Activated CD8-positive, alpha-beta T cell treated with anti-CD3 and anti-CD28 coated beads, Interleukin-2, amount 10 ng/mL, durations not matched to agents 7 days and 5 days (primary cell): ENCODE measurements around the gene FAM193A. TPM values are rescaled to one million over a fixed set of nuclear protein-coding genes. Genes with fewer than 3 reads are reported as not detected.
A peak's percentile ranks its signal among the peaks of the same experiment; 100 is the strongest.

Source experiments
- ATAC-seq: fragments of 150-1000 bp; cut with Tn5 transposase; one replicate; pipeline ENCODE4 v1.10.0; 2021; ENCODE audit warnings: moderate library complexity
- CTCF ChIA-PET: fragments of 350-600 bp; sonication (Branson Sonifier 250); formaldehyde crosslinking; loops from one replicate; lab custom pipeline; 2021; ENCODE audit warnings: antibody characterized with exemption; lab: Charles Lee
- POLR2A ChIA-PET: fragments of 350-600 bp; sonication (Branson Sonifier 250); formaldehyde crosslinking; loops from one replicate; lab custom pipeline; 2021; ENCODE audit warnings: antibody characterized with exemption; lab: Charles Lee
- DNase-seq: peaks from one replicate; pipeline ENCODE4 v3.0.0-alpha.2; 2020
- H3K27ac Mint-ChIP-seq: one replicate; pipeline ENCODE4 v1.8.0; 2021; ENCODE audit warnings: mild to moderate bottlenecking, mixed read lengths
- H3K27me3 Mint-ChIP-seq: one replicate; pipeline ENCODE4 v1.8.0; 2021; ENCODE audit warnings: low read depth, mixed read lengths
- H3K36me3 Mint-ChIP-seq: one replicate; pipeline ENCODE4 v1.8.0; 2021; ENCODE audit warnings: low read depth, mixed read lengths
- H3K4me1 Mint-ChIP-seq: one replicate; pipeline ENCODE4 v1.8.0; 2021; ENCODE audit warnings: low read depth, mixed read lengths
- H3K4me3 Mint-ChIP-seq: one replicate; pipeline ENCODE4 v1.8.0; 2021; ENCODE audit warnings: mild to moderate bottlenecking, mixed read lengths
- H3K9me3 Mint-ChIP-seq: one replicate; pipeline ENCODE4 v1.8.0; 2022; ENCODE audit warnings: mixed read lengths; ENCODE audit not compliant: insufficient read depth
- total RNA-seq, 2 experiments: library from RNA; stranded (reverse); gene quantifications; one replicate each; pipeline ENCODE4 v1.2.3, GENCODE V29; 2021

The FAM193A gene
- total RNA-seq, 2 experiments from 2014 or later, result 31.9 to 33.0 TPM

DNA sequence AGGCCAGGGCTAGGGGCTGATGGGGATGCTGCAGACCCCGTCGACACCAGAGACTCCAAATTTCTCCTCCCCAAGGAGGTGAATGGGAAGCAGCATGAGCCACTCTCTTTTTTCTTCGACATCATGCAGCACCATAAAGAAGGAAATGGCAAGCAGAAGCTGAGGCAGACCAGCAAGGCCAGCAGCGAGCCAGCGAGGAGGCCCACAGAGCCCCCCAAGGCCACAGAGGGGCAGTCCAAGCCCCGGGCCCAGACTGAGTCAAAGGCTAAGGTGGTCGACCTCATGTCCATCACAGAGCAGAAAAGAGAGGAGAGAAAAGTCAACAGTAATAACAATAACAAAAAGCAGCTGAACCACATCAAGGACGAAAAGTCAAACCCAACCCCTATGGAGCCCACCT, 163.6 kb downstream of the FAM193A start:
- ChIA-PET CTCF (interaction anchor here (1.2 kb wide), 1 partner anchor 14 kb away, joined by 3 read pairs; no protein-coding TSS in a partner anchor), POLR2A (no interaction called here)

DNA sequence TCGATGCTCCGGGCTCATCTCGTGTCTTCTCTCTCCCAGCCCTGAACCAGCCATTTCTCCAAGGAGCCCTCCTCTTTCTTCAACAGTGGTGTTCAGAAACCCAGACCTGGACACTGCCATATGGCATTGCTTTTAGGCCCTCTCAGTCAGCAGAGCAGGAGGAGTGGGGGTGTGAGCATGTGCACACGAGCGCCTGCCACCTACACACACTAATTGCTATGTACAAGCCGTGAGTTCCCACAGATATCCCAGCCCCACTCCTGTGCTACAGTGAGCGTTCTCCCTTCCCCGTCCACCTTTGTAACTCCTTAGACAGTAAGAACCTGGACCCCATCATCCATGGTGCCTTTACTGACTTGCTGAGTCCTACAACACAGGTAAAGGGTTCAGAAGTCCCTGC, 165.9 kb downstream of the FAM193A start:
- H3K4me3 Mint-ChIP-seq, result no peak overlapping the region
- ATAC-seq, result no peak
- no peaks in the 10 kb centered on the region for H3K9me3 Mint-ChIP-seq
- H3K27ac Mint-ChIP-seq, result no peak overlapping the region
- CTCF ChIA-PET, result no interaction called here
- H3K4me1 Mint-ChIP-seq, result no peaks in the 10 kb centered on the region
- no peak for DNase-seq
- no peaks in the 10 kb centered on the region for H3K27me3 Mint-ChIP-seq
- peaks cover 43% of the 10 kb centered on the region for H3K36me3 Mint-ChIP-seq
- POLR2A ChIA-PET, result no interaction called here

More for the DNA sequence above, 163.6 kb downstream of the FAM193A start:
- Mint-ChIP-seq H3K36me3 (peaks cover 52% of the 10 kb centered on the region), H3K27ac (no peak overlapping the region), H3K27me3 (no peaks in the 10 kb centered on the region), H3K4me1 (no peaks in the 10 kb centered on the region), H3K4me3 (no peak overlapping the region), H3K9me3 (no peaks in the 10 kb centered on the region)
- ATAC-seq (no peak), DNase-seq (no peak)

DNA sequence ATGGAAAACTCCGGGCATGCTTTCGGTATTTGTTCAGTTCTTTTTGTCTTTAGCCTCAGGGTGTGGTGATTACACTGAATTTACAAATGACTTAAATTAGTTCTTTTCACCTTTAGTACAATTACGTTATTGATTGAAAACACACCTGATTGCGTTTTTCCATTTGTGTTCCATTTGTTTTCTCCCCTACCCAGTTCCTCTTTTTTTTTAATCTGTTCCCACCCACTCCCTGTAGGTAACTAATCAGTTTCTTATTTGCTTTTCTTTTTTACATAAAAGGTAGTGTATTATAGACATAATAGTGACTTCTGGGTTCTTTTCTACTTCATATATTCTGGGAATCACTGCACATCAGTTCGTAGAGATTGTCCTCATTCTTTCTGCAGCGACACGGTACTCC, 166.3 kb downstream of the FAM193A start:
- H3K36me3 Mint-ChIP-seq, result peaks cover 41% of the 10 kb centered on the region
- no peaks in the 10 kb centered on the region for H3K9me3 Mint-ChIP-seq
- no peak for DNase-seq
- no peaks in the 10 kb centered on the region for H3K27me3 Mint-ChIP-seq
- ChIA-PET POLR2A (no interaction called here), CTCF (no interaction called here)
- no peak for ATAC-seq
- no peaks in the 10 kb centered on the region for H3K4me1 Mint-ChIP-seq
- no peak overlapping the region for H3K4me3 Mint-ChIP-seq
- H3K27ac Mint-ChIP-seq, result no peak overlapping the region

DNA sequence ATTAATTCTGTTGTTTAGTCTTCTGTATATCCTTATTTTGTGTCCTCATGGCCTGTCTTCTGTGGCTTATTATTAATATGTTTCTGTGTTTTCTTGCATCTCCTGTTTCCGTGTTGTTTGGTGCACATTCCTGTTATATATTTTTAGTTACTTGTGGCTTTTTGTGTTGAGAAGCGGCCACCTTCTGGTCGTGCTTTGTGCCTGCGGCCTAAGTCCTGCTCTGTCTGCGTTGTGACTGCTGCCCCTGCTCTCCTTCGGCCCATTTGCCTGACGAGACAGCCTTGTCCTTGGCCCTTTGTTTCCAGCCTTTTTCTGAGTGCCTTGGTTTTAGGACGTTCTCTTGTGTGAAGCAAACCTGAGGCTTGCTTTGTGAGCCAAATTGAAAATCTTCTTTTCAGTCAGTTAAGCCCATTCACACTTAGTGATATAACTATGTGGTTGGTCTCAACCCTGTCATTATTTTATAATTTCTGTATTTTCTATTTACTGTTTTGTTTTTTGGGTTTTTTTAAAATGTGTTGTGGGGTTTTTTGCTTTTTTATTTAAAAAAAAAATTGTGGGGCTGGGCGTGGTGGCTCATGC, 175.9 kb downstream of the FAM193A start:
- no peaks in the 10 kb centered on the region for H3K9me3 Mint-ChIP-seq
- H3K27me3 Mint-ChIP-seq, result no peaks in the 10 kb centered on the region
- no peak overlapping the region for H3K27ac Mint-ChIP-seq
- ATAC-seq (no peak), DNase-seq (no peak)
- ChIA-PET CTCF (no interaction called here), POLR2A (no interaction called here)
- H3K4me1 Mint-ChIP-seq, result peaks cover 23% of the 10 kb centered on the region
- no peak overlapping the region for H3K4me3 Mint-ChIP-seq
- peaks cover 29% of the 10 kb centered on the region for H3K36me3 Mint-ChIP-seq

DNA sequence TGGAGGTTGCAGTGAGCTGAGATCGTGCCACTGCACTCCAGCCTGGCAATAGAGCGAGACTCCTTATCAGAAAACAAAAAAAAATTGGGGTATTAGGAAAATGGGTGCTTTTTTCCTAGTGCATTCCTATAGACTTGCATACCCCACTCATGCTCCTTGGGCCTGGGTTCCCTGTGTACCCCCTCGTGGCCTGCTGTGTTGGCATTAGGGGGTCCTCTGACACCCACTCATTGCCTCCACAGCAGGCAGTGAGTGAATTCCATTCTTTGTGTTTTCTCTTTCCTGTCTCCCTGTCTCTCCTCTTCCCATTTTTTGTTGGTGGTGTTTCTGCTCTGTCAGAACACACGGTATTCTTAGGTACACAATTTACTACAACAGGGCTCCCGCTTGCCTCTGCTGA, 176.9 kb downstream of the FAM193A start:
- Mint-ChIP-seq H3K36me3 (peaks cover 31% of the 10 kb centered on the region), H3K27me3 (no peaks in the 10 kb centered on the region), H3K27ac (peak overlapping the region; percentile 81), H3K9me3 (no peaks in the 10 kb centered on the region), H3K4me1 (peaks cover 23% of the 10 kb centered on the region), H3K4me3 (no peak overlapping the region)
- ChIA-PET POLR2A (no interaction called here), CTCF (interaction anchor here (0.9 to 1.0 kb wide), 5 partner anchors 8 to 245 kb away, joined by 3 to 4 read pairs (median 3); partner anchors contain the start of gene RNF4)
- ATAC-seq (no peak), DNase-seq (no peak)

DNA sequence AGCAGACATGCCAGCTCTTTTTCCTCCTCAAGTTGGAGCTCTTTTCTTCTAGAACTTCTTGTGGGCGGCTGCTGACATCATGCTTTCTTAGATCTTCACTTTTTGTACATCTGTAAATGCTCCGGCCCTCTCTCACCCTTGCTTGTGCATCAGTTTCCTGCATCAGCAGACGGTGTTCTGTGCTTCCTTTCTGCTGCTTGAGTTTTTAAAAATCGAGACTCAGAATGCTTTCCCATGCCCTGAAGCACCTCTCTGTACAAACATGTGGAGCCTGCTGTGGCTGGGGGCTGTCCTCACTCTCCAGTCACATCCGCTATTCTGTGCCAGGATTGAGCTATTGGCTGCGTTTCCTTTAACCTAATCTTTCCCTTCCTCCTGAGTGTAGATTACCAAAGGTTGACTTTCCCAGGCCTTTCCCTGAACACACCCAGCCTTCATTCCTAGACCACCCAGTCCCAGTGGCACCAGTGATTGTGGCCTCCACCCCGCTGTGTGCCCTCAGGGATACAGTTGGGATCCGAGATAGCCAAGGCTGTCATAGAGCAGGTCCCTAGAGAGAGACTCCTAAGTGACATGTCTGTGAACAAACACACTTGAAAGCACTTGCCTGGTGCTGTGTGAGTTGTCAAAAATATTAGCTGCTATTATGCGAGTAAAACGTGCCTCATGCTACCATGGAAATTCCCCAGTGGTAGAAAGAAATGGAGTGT, 177.8 kb downstream of the FAM193A start:
- no peaks in the 10 kb centered on the region for H3K27me3 Mint-ChIP-seq
- H3K27ac Mint-ChIP-seq, result peak overlapping the region; percentile 81
- no peak overlapping the region for H3K4me3 Mint-ChIP-seq
- DNase-seq (peak; percentile 63), ATAC-seq (peak; percentile 79)
- H3K9me3 Mint-ChIP-seq, result no peaks in the 10 kb centered on the region
- H3K4me1 Mint-ChIP-seq, result peaks cover 23% of the 10 kb centered on the region
- ChIA-PET POLR2A (no interaction called here), CTCF (interaction anchor here (0.9 to 1.0 kb wide), 5 partner anchors 9 to 245 kb away, joined by 3 to 4 read pairs (median 3); partner anchors contain the start of gene RNF4)
- H3K36me3 Mint-ChIP-seq, result peaks cover 34% of the 10 kb centered on the region

DNA sequence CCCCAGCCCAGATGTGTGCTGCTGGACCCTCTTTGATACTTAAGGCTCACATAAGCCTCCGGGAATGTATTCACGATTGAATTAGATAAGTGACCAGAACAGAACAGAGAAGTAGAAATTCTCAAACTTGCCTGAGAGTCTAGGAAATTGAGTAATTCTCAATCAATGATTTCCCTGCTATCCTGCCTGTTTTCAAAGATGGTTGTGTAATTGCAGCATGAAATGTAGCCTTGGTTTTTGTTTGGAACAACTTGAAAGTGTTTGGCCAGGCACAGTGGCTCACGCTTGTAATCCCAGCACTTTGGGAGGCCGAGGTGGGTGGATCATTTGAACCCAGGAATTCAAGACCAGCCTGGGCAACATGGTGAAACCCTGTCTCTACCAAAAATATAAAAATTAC, 178.5 kb downstream of the FAM193A start:
- peak overlapping the region; percentile 81 for H3K27ac Mint-ChIP-seq
- peaks cover 38% of the 10 kb centered on the region for H3K36me3 Mint-ChIP-seq
- no peak for ATAC-seq
- peaks cover 23% of the 10 kb centered on the region for H3K4me1 Mint-ChIP-seq
- no peaks in the 10 kb centered on the region for H3K9me3 Mint-ChIP-seq
- POLR2A ChIA-PET, result no interaction called here
- H3K4me3 Mint-ChIP-seq, result no peak overlapping the region
- DNase-seq, result no peak
- CTCF ChIA-PET, result no interaction called here
- H3K27me3 Mint-ChIP-seq, result no peaks in the 10 kb centered on the region

DNA sequence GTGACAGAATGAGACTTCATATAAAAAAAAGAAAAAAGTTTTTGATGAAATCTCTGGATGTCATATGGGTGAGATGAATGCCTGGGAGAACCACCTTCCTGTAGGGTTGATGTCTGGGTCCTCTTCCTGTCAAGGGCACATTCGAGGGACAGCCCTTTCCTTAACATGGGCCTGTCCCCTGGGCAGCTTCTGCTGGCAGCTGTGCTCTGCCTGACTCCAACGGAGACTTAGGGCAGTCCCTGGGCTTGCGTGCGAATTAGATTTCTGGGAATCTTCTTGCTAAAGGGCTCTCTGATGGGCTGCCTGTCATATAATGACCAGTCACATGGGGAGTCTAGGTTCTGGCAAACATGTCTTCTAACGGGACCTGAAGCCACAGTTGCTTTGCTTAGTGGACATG, 179.0 kb downstream of the FAM193A start:
- no peaks in the 10 kb centered on the region for H3K9me3 Mint-ChIP-seq
- CTCF ChIA-PET, result no interaction called here
- DNase-seq (no peak), ATAC-seq (no peak)
- H3K27ac Mint-ChIP-seq, result peak overlapping the region; percentile 27
- peaks cover 40% of the 10 kb centered on the region for H3K36me3 Mint-ChIP-seq
- no peak overlapping the region for H3K4me3 Mint-ChIP-seq
- no peaks in the 10 kb centered on the region for H3K27me3 Mint-ChIP-seq
- H3K4me1 Mint-ChIP-seq, result peaks cover 23% of the 10 kb centered on the region
- POLR2A ChIA-PET, result no interaction called here

DNA sequence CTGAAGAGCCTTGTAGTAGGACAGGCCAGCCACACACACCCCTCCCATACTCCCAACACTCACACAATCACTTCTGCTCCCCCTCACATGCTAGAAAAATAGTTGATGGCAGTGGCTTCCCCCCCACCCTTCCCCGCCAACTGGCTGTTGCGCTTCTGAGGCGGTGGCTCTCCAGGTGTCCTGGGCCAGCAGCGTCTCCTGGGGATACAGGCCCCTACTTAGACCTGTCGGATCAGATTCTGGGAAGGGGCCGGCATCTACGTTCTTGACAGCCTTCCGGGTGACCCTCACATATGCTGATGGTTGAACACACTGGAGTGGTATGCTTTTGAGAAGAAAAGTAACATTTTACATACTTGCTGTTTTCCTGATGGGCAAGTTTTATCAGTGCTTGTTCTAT, 179.8 kb downstream of the FAM193A start:
- ATAC-seq (no peak), DNase-seq (no peak)
- Mint-ChIP-seq H3K27me3 (no peaks in the 10 kb centered on the region), H3K36me3 (peaks cover 43% of the 10 kb centered on the region), H3K4me3 (no peak overlapping the region), H3K27ac (no peak overlapping the region), H3K9me3 (no peaks in the 10 kb centered on the region), H3K4me1 (peaks cover 23% of the 10 kb centered on the region)
- ChIA-PET POLR2A (no interaction called here), CTCF (no interaction called here)

DNA sequence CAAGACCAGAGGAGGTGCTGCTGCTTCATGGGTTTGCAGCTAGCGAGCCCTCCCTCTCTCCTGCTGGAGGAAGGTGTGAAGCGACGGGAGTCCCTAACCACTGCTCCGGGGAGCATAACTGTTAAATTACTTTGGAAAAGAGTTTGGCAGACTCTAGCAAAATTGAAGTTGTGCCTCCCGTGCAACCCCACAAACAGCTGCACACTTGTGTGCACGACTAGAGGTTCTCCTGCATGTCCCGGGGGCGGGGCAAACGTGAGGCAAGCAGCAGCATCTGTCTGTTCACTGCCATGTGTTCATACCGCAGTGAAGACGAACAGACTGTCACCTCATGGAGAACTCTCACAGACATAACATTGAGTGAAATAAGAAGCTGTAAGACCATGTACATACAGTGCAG, 185.1 kb downstream of the FAM193A start:
- ATAC-seq (no peak), DNase-seq (no peak)
- ChIA-PET CTCF (no interaction called here), POLR2A (no interaction called here)
- Mint-ChIP-seq H3K4me3 (no peak overlapping the region), H3K27me3 (no peaks in the 10 kb centered on the region), H3K9me3 (no peaks in the 10 kb centered on the region), H3K36me3 (peaks cover 28% of the 10 kb centered on the region), H3K27ac (no peak overlapping the region), H3K4me1 (peaks cover 6% of the 10 kb centered on the region)

DNA sequence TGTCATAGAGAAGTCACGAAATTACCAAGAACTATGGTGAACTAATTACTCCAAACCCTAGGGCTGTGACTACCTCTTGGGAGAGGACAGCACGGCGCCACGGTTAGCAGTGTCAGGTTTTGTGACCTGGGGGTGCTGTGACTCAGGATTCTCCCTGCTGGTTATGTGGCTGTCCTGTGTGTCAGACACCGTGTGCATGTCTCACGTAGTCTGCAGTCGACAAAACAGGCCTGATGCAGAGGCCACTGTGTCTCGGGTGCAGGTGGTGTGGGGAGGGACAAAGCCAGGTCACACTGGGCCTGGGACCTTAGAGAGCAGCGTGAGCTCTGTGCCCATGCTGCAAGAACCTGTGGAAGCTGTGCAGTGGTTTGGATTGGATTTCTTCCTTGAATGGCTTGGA, 185.6 kb downstream of the FAM193A start:
- Mint-ChIP-seq H3K27ac (peak overlapping the region; percentile 73), H3K27me3 (no peaks in the 10 kb centered on the region), H3K4me3 (no peak overlapping the region), H3K4me1 (peaks cover 6% of the 10 kb centered on the region), H3K36me3 (peaks cover 28% of the 10 kb centered on the region), H3K9me3 (no peaks in the 10 kb centered on the region)
- ChIA-PET POLR2A (interaction anchor here (0.9 kb wide), 1 partner anchor 30 kb away, joined by 5 read pairs; no protein-coding TSS in a partner anchor), CTCF (no interaction called here)
- DNase-seq (no peak), ATAC-seq (peak; percentile 30)

DNA sequence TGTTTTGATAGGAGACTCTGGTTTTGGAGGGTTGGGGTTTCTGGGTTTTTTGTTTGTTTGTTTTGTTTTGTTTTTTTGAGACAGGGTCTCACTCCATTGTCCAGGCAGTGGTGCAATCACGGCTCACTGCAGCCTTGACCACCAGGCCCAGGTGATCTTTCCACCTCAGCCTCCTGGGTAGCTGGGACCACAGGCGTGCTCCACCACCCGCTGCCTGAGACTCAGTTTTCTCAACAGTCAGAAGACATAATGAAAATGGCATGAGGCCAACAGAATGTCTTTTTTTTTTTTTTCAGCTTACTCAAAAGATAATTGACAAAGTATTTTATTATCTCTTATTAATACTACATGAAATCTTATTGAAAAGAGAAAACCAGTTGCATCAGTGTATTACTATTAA, 187.3 kb downstream of the FAM193A start:
- ATAC-seq (no peak), DNase-seq (no peak)
- Mint-ChIP-seq H3K9me3 (no peaks in the 10 kb centered on the region), H3K27me3 (no peaks in the 10 kb centered on the region), H3K27ac (no peak overlapping the region), H3K4me1 (peaks cover 6% of the 10 kb centered on the region), H3K36me3 (peaks cover 26% of the 10 kb centered on the region), H3K4me3 (no peak overlapping the region)
- ChIA-PET CTCF (no interaction called here), POLR2A (no interaction called here)
